Heart left ventricle (tissue), 13 donors: ENCODE data around the gene DGAT2.

Source experiments
- CTCF ChIP-seq, 12 donors: fragments of 200-600 bp; sonication (generic) in 4 of 12; IDR thresholded peaks; one replicate each; pipeline versions ENCODE4 v1.5.0 to v1.8.0; 2018 to 2022; ENCODE audit warnings: antibody characterized with exemption in 12 of 12, mild to moderate bottlenecking in 5 of 12
- POLR2A ChIP-seq, 2 donors: fragments of 450-650 bp; IDR thresholded peaks; one replicate each; pipeline ENCODE4 v1.6.1; 2017; ENCODE audit warnings: antibody characterized with exemption in 2 of 2, mild to moderate bottlenecking in 2 of 2, moderate library complexity in 2 of 2
- donor health status: ischemic (EF 13 %, LVEDD 7.1; RV severe dilation, severe dysfunction).
- donor health status: DM: no; HTN: yes; CAD: no.
- donor health status: DM: no; HTN: no; CAD: no.
- donor health status: ischemic (EF 25% LVEDD 6.9; RV normal size, moderate dysfunction).
- donor health status: ischemic (EF 25% LVEDD 5.7; RV mildly dilated, moderate dysfunction).
- donor health status: ischemic (EF 35%, LVEDD 5.7; RV mildly dilated, moderate dysfunction).
- donor health status: nonischemic (EF 11% LVEDD 7.7; RV severe dilation, severe dysfunction).
- donor health status: DM: yes; HTN: yes; CAD: no.
- donor health status: PGD.
- donor health status: ischemic (EF 29% LVEDD 5.4; RV normal size, mild dysfunction).
- donor health status: nonischemic (EF 23%, LVEDD 6.1; RV moderate dilation, normal function).

DNA sequence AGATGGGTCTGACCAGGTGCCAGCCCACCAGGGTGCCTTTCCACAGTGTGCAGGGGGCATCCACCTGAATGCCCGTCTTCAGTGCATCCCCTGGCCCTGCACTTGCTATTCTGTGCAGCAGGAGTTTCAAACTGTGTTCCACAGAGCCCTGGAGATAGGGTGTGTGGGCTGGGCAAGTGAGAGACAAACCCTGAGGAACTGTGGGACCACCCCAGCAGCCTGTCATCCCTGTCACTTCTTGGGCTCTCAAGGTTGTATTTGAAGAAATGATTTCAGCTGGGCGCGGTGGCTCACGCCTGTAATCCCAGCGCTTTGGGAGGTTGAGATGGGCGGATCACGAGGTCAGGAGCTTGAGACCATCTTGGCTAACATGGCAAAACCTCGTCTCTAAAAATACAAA is 6.4 kb upstream of the DGAT2 start:
- TF ChIP-seq CTCF (IDR thresholded peaks at IDR 0.05) (no peak), POLR2A (IDR thresholded peaks at IDR 0.05) (no peak)
